Islet of Langerhans (tissue), 1 donor: Measurements from ENCODE around the gene LRTM2.

ENCODE experiments used
- FAIRE-seq: peaks from one replicate; lab custom pipeline; 2011; peaks lifted over from hg19 to GRCh38; lab: Jason Lieb, UNC

The LRTM2 gene

DNA sequence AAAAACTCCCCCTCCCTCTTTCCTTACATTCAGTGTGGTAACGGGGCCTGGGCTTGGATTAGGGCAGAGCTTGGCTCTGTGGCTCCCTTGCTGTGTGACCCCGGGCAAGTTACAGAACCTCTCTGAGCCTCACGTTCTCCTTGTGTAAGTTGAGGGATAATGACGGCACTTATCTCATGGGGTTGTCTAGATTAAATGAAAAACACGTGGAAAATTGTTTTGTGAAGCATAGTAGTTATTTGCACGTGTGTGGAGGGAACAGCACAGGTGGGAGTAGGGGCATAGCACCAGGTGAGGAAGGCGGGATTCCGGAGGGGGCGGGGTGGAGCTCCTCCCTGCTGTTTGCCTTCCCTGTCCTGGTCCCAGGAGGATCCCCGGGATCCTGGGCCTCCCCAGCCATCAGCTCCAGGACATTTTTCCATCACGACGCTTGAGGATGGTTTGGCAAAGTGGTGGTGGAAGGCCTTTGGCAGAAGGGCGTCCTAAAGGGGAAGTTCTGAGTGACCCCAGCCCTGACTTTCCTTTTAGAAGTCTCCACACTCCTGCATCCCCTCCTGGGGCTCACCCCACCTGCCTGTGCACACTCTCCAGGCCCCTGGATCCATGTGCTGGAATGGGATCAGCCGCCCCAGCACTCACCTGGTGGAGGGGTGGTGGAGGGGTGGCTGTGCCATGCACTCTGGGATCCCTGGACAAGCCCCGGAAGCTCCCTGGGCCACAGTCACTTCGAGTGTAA lies 22.7 kb downstream of the LRTM2 start:
- no peak for FAIRE-seq

DNA sequence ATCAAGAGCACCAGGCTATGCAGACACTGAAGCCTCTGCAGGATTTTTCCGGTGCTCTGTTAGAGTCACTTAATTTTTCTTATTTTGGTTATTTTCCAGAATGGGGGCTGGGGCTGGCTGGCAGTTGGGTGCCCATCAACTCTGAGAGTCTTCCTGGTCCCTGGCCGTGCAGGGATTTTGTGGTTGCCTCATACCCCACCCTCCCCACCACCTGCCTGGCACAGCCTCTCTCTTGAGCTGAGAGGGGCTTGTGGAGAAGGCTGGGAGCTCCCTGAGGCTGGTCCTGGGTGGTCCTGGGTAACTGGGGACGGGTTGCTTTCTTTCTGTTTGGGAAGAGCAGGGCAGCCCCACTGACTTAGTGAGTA lies 23.3 kb downstream of the LRTM2 start:
- no peak for FAIRE-seq

DNA sequence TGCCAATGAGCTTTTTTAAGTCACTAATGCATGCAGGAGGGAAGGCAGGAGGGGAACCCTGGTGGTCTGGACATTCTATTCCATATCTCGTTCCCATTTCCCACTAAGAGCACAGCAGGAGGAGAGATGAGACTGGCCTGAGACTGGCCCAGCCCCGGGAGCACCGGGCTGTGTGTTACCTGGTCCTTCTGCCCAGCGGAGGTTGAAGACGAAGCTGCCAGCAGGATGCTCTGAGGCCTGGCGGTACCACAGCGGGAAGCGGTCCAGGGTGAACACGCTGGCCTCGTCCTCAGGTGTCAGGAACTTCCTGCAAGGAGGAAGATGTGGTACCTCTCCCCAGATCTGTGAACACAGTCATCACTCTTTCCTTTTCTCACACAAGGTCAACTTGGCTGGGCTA lies 23.9 kb downstream of the LRTM2 start:
- no peak for FAIRE-seq

GRCh38 chr12:1844661-1845409 lies 24.5 kb downstream of the LRTM2 start:
- no peak for FAIRE-seq

DNA sequence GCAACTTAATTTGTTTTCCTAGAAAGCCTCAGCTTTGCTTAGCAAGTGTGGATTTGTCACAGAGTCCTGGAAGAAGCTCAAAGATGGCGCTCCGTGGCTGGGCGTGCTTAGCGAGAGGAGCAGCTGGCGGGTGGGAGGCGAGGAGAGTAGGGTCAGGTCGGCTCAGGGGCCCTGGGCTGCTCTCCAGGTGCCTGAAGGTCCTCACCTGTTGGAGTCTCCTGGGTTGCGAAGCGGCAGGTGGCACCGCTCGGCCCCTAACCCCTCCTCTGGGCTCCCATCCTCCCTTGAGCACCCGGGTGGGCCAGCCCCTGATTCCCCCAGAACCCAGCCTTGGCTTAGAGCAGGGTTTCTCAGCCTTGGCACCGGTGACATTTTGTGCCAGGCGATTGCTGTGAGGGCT lies 25.1 kb downstream of the LRTM2 start:
- FAIRE-seq = no peak

DNA sequence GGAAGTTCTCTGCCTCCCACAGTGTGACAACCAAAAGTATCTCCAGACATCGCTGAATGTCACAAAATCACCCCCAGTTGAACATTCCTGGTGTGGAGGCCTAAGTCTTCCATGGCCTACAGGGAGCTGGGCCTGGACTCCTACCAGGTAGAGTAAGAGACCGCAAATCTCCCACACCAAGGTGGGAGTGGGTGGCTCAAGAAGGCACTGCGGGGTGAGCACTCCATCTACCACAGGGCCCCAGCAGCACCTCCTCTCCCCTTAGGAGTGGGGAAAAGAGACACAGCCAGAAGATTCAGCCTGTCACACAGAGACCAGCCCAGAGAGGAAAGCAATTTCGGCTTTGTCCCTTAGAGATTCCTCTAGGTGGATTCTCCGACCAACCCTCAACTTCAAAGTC lies 25.5 kb downstream of the LRTM2 start:
- FAIRE-seq = no peak

DNA sequence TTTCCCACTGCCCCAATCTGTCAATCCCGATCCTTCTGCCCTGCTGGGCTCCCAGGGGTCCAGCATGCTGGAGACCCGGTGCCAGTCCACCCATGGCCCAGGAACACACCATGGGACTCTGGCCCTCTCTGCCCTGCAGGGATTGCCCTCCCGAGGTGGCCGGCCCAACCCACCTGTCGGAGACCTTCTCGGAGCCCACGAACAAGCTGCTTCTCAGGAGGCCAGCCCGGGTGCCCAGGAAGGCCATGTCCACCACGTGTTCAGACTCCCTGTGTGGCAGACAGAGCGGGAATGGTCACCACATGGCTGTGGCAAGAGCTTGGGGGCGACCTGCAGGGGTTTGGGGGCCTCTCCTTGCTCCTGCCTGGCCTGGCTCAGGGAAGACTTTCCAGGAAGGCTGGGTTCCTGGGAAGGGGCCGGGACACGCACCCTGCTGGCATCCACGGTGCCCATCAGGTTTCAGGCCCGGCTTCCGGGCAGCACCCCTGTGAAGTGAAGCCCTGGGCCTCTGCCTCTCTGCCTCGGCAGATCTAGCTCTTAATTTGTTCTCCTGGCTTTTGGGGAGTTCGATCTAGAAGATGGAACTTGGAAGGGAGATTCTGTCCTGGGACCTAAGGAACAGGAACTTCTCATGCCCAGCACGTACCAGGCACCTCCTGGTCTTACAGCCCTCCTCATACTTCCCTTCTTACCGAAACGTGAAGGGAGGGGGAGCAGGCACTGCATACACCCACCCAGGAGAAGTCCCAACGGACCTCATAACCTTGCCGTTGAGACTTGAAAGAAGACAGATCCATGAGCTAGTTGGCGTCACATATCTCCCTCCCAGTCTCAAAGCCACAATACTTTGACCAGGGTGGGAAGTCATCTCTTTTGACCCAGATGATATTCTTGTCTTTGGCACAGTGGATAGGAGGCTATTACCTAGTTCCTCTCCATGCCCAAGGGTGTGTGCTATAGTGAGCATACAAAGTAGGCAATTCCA lies 26.3 kb downstream of the LRTM2 start:
- no peak for FAIRE-seq

DNA sequence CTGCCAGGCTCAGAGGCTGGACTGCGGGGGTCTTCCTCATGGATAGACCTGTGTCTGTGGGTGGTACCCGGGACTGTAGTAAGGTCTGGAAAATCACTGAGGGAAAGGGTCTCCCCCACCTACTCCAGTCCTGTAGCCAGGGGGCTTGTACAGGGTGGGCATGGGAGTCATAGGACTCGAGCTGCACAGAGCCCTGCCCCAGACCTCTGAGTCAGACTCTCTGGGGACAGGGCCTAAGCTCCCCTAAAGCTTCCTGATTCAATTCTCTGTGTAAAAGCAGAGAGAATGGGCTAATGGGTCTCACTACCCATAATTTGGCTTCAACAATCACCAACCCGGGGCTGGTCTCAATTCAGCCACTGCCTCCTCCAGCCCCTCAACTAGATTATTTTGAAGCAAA lies 27.0 kb downstream of the LRTM2 start:
- no peak for FAIRE-seq

DNA sequence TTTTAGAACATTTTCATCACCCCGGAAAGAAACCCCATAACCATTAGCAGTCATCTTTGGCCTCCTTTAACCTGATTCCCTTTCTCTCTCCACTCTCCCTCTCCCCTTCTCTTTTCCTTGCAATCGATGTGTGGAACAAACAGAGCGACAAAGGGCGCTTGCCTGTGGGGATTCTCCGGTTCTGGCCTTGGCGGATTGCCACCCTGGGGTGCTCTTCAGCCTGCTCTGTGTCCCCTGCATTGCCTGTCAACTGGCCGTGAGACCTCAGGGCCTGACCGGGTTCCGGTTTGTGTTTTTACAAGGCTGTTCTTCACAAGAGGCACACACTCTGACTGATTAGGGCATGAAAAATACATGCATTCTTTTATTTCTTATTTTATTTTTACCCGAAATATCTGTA lies 27.8 kb downstream of the LRTM2 start:
- no peak for FAIRE-seq

GRCh38 chr12:1848745-1849144 lies 28.4 kb downstream of the LRTM2 start:
- FAIRE-seq = no peak

GRCh38 chr12:1851151-1851701 lies 30.9 kb downstream of the LRTM2 start:
- no peak for FAIRE-seq

- FAIRE-seq = no peak
Measured at GRCh38 chr12:1852076-1852475, 31.7 kb downstream of the LRTM2 start.

GRCh38 chr12:1853716-1854115 lies 33.4 kb downstream of the LRTM2 start:
- FAIRE-seq = no peak

- FAIRE-seq = no peak
Measured at GRCh38 chr12:1855241-1855640, 34.9 kb downstream of the LRTM2 start.

DNA sequence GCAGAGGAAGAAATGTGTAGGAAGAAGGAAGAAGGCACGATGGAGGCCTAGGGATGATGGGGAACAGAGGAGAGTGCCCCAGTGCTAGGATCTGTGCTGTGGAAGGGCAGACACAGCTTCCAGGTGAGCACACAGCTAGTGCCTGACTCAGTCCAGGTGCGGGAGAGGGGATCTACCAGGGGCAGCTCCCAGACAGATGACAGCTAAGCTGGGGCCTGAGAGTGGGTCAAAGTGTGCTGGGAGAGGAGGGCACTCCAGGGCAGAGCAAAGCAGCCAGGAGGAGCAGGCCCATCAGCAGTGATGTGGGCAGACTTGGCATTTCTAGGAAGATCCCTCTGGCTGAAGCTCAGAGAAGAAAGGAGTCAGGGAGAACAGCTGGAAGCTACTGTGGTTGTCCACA lies 36.7 kb downstream of the LRTM2 start:
- no peak for FAIRE-seq

DNA sequence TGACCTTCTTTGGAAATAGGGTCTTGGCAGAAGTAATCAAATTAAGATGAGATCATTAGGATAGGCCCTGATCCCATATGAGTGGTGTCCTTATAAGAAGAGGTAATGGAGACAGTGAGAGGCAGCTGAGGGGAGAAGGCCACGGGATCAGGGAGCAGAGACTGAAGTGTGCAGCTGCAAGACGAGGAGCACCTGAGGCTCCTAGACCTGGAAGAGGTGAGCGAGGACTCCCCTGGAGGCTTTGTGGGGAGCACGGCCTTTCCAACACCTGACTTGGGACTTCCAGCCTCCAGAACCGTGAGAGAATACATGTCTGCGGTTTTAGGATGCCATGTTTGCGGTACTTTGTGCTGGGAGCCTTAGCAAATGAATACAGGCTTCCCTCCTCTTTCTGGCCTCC lies 37.5 kb downstream of the LRTM2 start:
- FAIRE-seq = no peak

DNA sequence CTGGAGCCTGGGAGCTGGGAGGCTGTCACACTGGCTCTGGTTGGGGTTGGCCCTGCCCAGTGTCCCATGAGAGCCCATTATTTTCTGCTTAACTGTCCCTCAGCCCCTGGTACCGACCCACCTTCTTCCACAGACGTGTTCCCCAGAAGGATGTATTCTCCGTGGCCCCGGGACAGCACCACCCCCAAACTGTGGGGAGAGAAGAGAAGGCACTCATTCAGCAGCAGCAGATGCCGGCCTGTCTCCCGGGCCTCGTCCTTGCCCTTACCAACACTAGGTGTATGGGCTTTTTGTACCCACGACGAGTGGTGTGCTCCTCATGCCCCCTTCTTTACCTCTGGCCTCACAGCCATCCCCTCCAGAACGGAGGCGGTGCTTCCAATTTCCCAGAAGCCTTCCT lies 38.1 kb downstream of the LRTM2 start:
- FAIRE-seq = no peak

DNA sequence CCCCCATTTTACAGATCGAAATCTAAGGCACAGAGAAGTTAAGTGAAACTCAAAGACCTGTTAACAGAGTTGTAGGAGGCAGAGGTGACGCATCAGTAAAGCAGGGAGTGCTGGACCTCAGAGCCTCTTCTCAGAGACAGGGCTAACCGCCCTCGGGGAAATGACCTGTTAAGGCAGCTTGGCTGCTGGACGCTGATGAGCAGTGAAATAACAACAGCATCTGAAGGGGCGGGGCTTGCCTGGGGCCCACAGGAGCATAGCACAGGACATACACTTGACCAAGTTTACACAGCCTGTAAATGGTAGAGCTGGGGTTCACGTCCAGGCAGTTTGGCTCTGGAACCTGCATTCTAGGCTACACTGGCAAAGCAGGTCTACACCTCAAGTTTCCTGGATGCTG lies 39.3 kb downstream of the LRTM2 start:
- FAIRE-seq = no peak

- no peak for FAIRE-seq
Measured at GRCh38 chr12:1862973-1863372, 42.6 kb downstream of the LRTM2 start.

- FAIRE-seq = no peak
Measured at GRCh38 chr12:1863823-1864222, 43.5 kb downstream of the LRTM2 start.

GRCh38 chr12:1864456-1864855 lies 44.1 kb downstream of the LRTM2 start:
- FAIRE-seq = no peak

- FAIRE-seq = no peak
Measured at GRCh38 chr12:1864867-1865266, 44.5 kb downstream of the LRTM2 start.
